ENCODE measurements around the gene ABCA3.

ABCA3 gene

GRCh38 chr16:2280981-2281542 is 59.5 kb downstream of the ABCA3 start:
- H3K4me3 ChIP-seq (replicated peaks; ENCODE audit: low read depth, low read length), result no peak overlapping the region
- no peak for TF ChIP-seq CTCF (IDR thresholded peaks at IDR 0.05; ENCODE audit: low read length, missing control alignments)
- DNase-seq (ENCODE audit: low read depth), result no peak

GRCh38 chr16:2280461-2280860 is 60.1 kb downstream of the ABCA3 start:
- no peak overlapping the region for H3K4me3 ChIP-seq (replicated peaks; ENCODE audit: low read depth, low read length)
- no peak for DNase-seq (ENCODE audit: low read depth)
- no peak for TF ChIP-seq CTCF (IDR thresholded peaks at IDR 0.05; ENCODE audit: low read length, missing control alignments)

GRCh38 chr16:2278956-2279800 is 61.4 kb downstream of the ABCA3 start:
- TF ChIP-seq CTCF (IDR thresholded peaks at IDR 0.05; ENCODE audit: low read length, missing control alignments), result no peak
- no peak for DNase-seq (ENCODE audit: low read depth)
- H3K4me3 ChIP-seq (replicated peaks; ENCODE audit: low read depth, low read length), result no peak overlapping the region

- no peak for DNase-seq (ENCODE audit: low read depth)
- H3K4me3 ChIP-seq (replicated peaks; ENCODE audit: low read depth, low read length), result no peak overlapping the region
- TF ChIP-seq CTCF (IDR thresholded peaks at IDR 0.05; ENCODE audit: low read length, missing control alignments), result no peak
These were observed 62.3 kb downstream of the ABCA3 start for GRCh38 chr16:2278272-2278608.

- no peak for TF ChIP-seq CTCF (IDR thresholded peaks at IDR 0.05; ENCODE audit: low read length, missing control alignments)
- DNase-seq (ENCODE audit: low read depth), result no peak
- no peak overlapping the region for H3K4me3 ChIP-seq (replicated peaks; ENCODE audit: low read depth, low read length)
These were observed 62.9 kb downstream of the ABCA3 start for GRCh38 chr16:2277466-2278271.

GRCh38 chr16:2276368-2277195 is 63.9 kb downstream of the ABCA3 start:
- TF ChIP-seq CTCF (IDR thresholded peaks at IDR 0.05; ENCODE audit: low read length, missing control alignments), result no peak
- H3K4me3 ChIP-seq (replicated peaks; ENCODE audit: low read depth, low read length), result no peak overlapping the region
- DNase-seq (ENCODE audit: low read depth), result no peak
